NCI-H2081 treated with DMSO at 0.1 percent for 48 hours (cell line): ENCODE results near the gene TMEM263.
"Not testable (repeated sequence)": the region's sequence is repeated elsewhere in the genome, so short reads cannot be mapped to it uniquely, and the experiment has no call there.

Experiments
- DNase-seq: peaks from one replicate; lab custom pipeline; 2025; lab: John Stamatoyannopoulos, UW

TMEM263 gene

GRCh38 chr12:106986135-106986534 is 30.4 kb downstream of the TMEM263 start:
- DNase-seq: no peak

DNA sequence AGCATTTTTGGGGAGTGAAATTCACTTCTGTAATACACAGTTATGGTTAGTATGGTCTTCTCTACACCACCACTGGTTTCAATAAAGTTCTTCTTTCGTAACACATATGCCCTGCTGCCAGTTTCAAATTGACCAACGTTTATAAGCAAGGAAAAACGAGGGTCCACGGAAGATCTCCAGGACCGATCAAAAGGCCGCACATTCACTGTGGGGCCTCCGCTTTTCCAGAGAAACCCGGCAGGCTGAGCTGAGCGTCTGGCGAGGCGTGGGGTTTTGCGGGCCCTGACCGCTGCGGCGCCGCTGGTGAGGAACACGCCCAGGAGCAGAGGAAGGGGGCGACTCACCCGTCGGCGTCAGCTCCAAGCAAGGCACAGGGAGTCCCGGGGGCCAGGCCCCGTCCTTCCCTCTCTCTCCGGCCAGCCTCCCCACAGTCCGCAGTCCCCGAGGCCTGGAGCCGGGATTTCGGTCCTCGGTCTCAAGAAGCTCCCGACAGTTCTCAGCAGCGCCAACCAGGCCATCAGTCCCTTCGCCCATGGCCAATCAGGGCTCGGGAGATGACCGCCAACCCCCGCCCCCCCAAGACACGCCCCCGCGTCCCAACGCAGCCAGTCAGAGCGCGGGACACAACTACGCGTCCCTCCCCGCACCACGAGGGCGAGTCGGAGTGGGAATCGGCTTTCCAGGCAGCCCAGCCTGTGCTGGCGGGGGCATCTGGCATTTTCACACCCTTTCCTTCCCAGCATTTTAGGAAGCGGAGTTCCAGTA is 31.1 kb downstream of the TMEM263 start, which contains the start of gene MTERF2:
Gene MTERF2, minus strand, starts transcription at position 522 of the 765 bp plus-strand sequence. CDS start 8,432 bp downstream, outside the sequence.
- peak; percentile 56 for DNase-seq

- no peak for DNase-seq
Observed at GRCh38 chr12:106987846-106988245, 32.1 kb downstream of the TMEM263 start.

DNA sequence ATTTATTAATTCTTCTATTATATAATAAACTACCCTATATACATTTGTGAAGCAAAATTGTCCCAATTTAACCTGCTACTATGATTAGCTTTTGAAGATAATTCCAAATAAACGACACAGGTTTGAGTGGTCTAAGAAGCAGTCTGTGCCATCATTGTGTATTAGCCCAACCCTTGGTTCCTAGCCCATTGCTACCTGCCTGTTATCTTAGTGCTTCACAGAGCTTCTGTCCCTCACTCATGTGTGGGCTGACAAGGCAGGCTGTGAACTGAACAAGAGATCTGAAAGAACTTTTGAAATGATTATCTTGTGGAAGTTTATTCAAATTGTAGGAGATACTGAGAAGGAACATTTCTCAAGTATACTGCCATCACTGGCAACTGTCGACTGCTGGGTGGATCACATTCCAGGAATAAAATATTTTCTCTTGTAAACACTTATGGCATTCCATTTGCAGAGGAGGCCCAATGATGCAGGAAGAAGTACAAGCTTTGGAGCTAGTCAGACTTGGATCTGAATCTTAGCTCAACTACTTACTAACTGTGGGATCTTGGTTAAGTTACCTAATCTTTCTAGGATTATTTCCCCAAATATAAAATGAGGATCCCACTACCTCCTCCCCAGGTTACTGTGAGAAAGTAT is 39.0 kb downstream of the TMEM263 start:
- no peak for DNase-seq

- not testable (repeated sequence) for DNase-seq
Observed at GRCh38 chr12:106996102-106996501, 40.4 kb downstream of the TMEM263 start.

DNA sequence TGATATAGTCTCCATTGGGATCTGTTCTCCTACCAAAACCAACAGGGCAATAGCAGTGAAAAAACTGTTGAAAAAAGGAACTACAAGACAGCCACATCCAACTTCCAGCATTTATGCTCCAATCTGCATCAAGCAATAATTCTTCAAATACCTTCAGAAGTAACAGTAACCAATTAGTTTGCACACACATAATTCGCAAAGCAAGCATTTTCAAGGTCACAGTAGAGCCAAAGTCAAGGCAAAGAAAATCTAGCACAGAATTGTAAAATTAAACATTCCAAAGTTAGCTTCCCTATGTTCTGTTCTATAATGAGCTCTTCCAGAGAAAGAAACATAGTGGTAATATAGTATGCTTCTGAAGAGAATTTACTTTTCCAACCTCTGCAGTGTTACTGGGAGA is 42.2 kb downstream of the TMEM263 start:
- no peak for DNase-seq

DNA sequence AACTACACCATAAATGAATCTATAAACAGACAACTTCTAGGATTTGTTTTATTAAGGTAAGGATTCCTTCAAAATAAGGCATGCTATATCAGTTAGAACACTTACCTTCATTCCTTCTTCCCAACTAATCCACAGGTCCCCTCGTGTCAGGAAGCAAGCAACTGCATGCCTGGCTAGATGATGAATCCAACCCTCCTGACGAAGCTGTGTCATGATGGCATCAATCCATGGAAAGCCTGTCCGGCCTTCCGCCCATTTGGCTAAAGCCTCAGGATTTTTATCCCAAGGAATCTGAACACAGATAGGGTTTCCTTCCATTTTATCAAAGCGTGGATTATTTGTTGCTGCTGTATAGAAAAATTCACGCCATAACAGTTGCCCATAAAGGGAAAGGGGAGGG is 43.7 kb downstream of the TMEM263 start:
- no peak for DNase-seq

DNA sequence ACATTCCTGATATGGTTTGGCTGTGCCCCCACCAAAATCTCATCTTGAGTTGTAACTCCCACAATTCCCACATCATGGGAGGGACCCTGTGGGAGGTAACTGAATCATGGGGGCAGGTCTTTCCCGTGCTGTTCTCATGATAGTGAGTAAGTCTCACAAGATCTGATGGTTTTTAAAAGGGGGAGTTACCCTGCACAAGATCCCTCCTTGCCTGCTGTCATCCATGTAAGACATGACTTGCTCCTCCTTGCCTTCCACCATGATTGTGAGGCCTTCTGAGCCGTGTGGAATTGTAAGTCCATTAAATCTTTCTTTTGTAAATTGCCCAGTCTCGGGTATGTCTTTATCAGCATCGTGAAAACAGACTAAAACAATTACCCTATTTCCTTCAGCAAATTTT is 47.0 kb downstream of the TMEM263 start:
- DNase-seq: not testable (repeated sequence)

DNA sequence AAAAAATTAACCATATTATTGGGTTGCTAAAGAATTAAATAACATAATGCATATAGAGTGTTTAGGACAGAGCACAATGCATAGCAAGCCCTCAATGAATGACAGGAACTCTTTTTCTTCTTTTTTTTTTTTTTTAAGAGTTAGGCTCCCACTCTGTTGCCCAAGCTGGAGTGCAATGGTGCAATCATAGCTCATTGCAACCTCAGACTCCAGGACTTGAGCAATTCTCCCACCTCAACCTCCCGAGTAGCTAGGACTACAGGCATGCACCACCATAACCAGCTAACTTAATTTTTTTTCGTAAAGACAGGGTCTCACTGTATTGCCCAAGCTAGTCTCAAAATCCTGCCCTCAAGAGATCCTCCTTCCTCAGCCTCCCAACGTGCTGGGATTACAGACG is 51.7 kb downstream of the TMEM263 start:
- DNase-seq: no peak

- no peak for DNase-seq
Observed at GRCh38 chr12:107011519-107011918, 55.8 kb downstream of the TMEM263 start.

GRCh38 chr12:107012736-107013425 is 57.2 kb downstream of the TMEM263 start:
- no peak for DNase-seq

DNA sequence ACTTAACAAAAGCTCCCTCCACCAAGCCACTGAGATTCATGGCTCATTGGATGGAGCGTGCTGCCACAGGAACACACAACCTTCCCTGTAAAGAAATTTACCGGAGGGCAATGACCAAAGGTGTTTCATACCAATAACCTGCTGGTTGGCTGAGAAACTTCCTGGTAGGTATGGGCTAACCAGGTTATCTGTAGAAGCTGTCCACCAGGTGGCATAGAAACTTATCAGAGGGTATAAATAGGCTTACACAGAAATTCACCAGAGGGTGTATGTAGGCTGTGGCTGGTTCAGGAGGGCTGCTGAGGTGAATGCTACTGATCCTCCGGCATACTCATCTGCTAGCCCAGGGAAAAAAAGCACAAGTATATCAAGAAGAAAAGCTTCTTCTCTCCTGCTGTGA is 58.3 kb downstream of the TMEM263 start:
- DNase-seq: peak; percentile 48

DNA sequence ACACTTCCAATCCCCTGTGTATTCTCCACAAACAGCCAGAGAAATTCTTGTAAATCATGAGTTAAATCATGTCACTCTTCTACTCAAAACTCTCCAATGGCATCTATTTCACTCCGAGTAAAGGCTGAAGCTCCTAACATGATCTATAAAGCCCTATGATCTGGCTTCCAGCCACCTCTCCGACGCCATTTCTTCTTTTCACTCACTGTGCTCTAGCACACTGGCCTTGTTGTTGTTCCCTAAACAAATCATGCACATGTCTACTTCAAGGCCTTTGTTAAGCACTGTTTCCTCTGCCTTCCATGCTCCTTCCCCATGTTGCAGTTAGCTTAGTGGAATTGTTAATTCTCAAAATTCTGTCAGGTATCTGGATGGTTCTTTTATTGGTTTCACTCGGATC is 61.3 kb downstream of the TMEM263 start:
- no peak for DNase-seq

GRCh38 chr12:107019546-107019945 is 63.8 kb downstream of the TMEM263 start:
- DNase-seq: no peak
